ENCODE data around the gene CD83. TPM values are rescaled to one million over a fixed set of nuclear protein-coding genes. Genes with fewer than 3 reads are reported as not detected.

CD83 gene
- total RNA-seq, 1 donor, result 0.86 TPM

DNA sequence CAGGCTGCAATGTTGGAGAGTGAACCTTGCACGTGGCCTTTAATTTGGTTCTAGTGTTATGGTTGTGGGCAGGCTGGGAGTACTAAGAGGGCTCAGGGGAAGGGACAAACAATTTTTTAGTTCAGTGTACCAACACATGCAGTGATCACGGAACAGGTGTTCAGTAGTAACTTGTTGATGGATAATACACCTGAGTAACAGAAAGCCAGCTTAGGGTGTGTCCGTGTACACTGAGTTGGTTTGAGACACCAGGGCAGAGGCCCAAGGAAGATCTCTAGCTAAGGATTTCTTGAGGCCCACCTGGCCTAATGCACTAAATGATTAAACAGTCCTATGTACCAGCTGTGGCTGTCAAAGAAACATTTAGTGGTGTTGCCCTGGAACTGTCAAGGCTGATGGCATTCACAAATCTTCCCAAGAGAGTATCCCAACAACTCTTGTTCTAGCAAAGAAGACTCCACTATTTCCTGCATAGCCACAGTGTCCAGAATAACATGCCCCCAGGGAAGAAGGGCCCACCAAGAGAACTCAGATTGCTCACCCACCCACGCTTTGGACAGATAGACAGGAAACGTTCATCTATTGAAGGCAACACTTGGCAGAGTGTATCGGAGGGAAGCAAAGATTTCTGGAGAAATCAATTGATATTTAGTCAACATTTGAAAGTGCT is 60.0 kb downstream of the CD83 start:
- H3K4me3 ChIP-seq (ENCODE audit: low read depth, low read length), result no peak overlapping the region
- DNase-seq (ENCODE audit: low read depth), result no peak
- TF ChIP-seq, protein P1, sequence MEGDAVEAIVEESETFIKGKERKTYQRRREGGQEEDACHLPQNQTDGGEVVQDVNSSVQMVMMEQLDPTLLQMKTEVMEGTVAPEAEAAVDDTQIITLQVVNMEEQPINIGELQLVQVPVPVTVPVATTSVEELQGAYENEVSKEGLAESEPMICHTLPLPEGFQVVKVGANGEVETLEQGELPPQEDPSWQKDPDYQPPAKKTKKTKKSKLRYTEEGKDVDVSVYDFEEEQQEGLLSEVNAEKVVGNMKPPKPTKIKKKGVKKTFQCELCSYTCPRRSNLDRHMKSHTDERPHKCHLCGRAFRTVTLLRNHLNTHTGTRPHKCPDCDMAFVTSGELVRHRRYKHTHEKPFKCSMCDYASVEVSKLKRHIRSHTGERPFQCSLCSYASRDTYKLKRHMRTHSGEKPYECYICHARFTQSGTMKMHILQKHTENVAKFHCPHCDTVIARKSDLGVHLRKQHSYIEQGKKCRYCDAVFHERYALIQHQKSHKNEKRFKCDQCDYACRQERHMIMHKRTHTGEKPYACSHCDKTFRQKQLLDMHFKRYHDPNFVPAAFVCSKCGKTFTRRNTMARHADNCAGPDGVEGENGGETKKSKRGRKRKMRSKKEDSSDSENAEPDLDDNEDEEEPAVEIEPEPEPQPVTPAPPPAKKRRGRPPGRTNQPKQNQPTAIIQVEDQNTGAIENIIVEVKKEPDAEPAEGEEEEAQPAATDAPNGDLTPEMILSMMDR (IDR thresholded peaks at IDR 0.05; ENCODE audit: insufficient read depth, low read depth, low read length), result no peak

DNA sequence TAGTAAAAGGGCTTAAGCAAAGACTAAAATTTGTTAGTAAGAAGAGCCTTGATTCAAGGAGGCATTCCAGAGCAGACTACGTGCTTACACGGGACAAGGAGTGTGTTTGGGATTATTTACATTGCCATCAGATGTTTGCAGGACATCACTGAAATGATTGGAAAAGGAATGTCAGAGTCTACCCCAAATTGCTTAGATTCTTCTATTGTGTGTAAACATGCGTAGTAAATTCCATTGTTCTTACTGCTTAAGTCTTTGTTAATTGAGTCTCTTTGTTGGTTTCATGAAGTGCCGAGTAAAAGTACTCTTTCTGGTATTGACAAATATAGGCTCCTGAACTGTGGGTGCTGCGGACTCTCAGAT is 60.5 kb downstream of the CD83 start:
- no peak overlapping the region for H3K4me3 ChIP-seq (ENCODE audit: low read depth, low read length)
- DNase-seq (ENCODE audit: low read depth), result no peak

GRCh38 chr6:14180609-14181008 is 63.0 kb downstream of the CD83 start:
- H3K4me3 ChIP-seq (ENCODE audit: low read depth, low read length), result no peak overlapping the region
- TF ChIP-seq, protein P1 (IDR thresholded peaks at IDR 0.05; ENCODE audit: insufficient read depth, low read depth, low read length), result no peak
- DNase-seq (ENCODE audit: low read depth), result no peak

More for the DNA sequence above, 60.5 kb downstream of the CD83 start:
- TF ChIP-seq, protein P1 (IDR thresholded peaks at IDR 0.05; ENCODE audit: insufficient read depth, low read depth, low read length), result no peak

DNA sequence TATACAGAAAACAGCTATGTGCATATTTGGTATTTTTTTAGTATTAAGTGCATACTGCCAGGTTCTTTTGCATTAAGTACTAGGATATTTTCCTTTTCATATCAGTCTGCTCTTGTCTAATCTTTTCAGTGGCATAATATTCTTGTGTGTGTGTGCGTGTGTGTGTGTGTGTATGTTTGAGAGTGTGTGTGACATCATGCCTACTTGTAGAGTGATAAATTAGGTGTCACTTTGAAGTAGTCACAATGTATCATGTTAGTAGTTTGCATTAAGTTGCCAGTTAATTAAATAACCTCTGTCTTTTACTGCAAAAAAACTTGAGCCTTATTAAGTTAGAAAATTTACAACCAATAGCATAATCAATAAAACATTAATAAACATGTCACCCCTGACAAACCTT is 65.3 kb downstream of the CD83 start:
- TF ChIP-seq, protein P1 (IDR thresholded peaks at IDR 0.05; ENCODE audit: insufficient read depth, low read depth, low read length), result no peak
- H3K4me3 ChIP-seq (ENCODE audit: low read depth, low read length), result no peak overlapping the region
- DNase-seq (ENCODE audit: low read depth), result no peak

Small RNA genes lying within 50 kb of the gene (small RNA-seq; reads per million reads assigned to genes)
- gene RNU7-133P, result not detected

Other genes starting within 250 kb of the CD83 start
- gene RNF182, start 192.8 kb upstream of the CD83 start, total RNA-seq, result 3.2 and 6.9 TPM in 2 replicates

All from fibroblast of villous mesenchyme (primary cell).